OCI-LY1 (cell line): ENCODE data around the gene PBX1.

ENCODE experiments used
- H2AFZ ChIP-seq: fragments of 200-600 bp; sonication (generic), shearing (Covaris generic); 2 replicates; pipeline ENCODE4 v1.6.0; 2014; ENCODE audit warnings: antibody characterized with exemption, mild to moderate bottlenecking, low read length
- H3F3A ChIP-seq: fragments of 200-600 bp; sonication (generic), shearing (Covaris generic); 2 replicates; pipeline ENCODE4 v1.6.0; 2014; ENCODE audit warnings: mild to moderate bottlenecking, antibody characterized with exemption, low read length, moderate library complexity; ENCODE audit not compliant: insufficient read depth
- H3K27ac ChIP-seq: fragments of 200-600 bp; sonication (generic); 2 replicates; pipeline ENCODE4 v1.5.1; 2014; ENCODE audit warnings: low read length, mixed run types, mild to moderate bottlenecking, low read depth; ENCODE audit not compliant: poor library complexity, severe bottlenecking
- H3K27me3 ChIP-seq: fragments of 200-600 bp; sonication (generic); 2 replicates; pipeline ENCODE4 v1.6.0; 2014; ENCODE audit warnings: antibody characterized with exemption, mild to moderate bottlenecking, low read length, moderate library complexity; ENCODE audit not compliant: insufficient read depth
- H3K36me3 ChIP-seq: fragments of 200-600 bp; sonication (generic); 2 replicates; pipeline ENCODE4 v1.6.1; 2014; ENCODE audit warnings: mild to moderate bottlenecking, antibody characterized with exemption, low read length, moderate library complexity, mixed read lengths; ENCODE audit not compliant: insufficient read depth
- H3K4me1 ChIP-seq: fragments of 200-600 bp; sonication (generic); 2 replicates; pipeline ENCODE4 v1.5.1; 2014; ENCODE audit warnings: mild to moderate bottlenecking, low read length, moderate library complexity; ENCODE audit not compliant: insufficient read depth, severe bottlenecking
- H3K4me2 ChIP-seq: fragments of 200-600 bp; sonication (generic), shearing (Covaris generic); 2 replicates; pipeline ENCODE4 v1.6.1; 2014; ENCODE audit warnings: low read length
- H3K4me3 ChIP-seq: fragments of 200-600 bp; sonication (generic); 2 replicates; pipeline ENCODE4 v1.5.1; 2014; ENCODE audit warnings: low read length, low read depth, mild to moderate bottlenecking, mixed read lengths; ENCODE audit not compliant: poor library complexity, severe bottlenecking
- H3K79me2 ChIP-seq: fragments of 200-600 bp; shearing (Covaris generic); 2 replicates; pipeline ENCODE4 v1.6.1; 2016; ENCODE audit warnings: mixed run types, low read length, mixed read lengths; ENCODE audit not compliant: insufficient read depth
- H3K9ac ChIP-seq: fragments of 200-600 bp; sonication (generic), shearing (Covaris generic); 2 replicates; pipeline ENCODE4 v1.6.1; 2014; ENCODE audit warnings: mild to moderate bottlenecking, low read length, mixed read lengths
- H3K9me2 ChIP-seq: fragments of 200-600 bp; sonication (generic), shearing (Covaris generic); 2 replicates; pipeline ENCODE4 v1.6.1; 2014; ENCODE audit warnings: low read depth, mild to moderate bottlenecking, low read length, mixed read lengths
- H3K9me3 ChIP-seq: fragments of 200-600 bp; shearing (Covaris generic); 2 replicates; pipeline ENCODE4 v1.6.1; 2014; ENCODE audit warnings: low read length, mixed read lengths
- H4K20me1 ChIP-seq: fragments of 200-600 bp; sonication (generic), shearing (Covaris generic); 2 replicates; pipeline ENCODE4 v1.6.0; 2016; ENCODE audit warnings: mild to moderate bottlenecking, low read length; ENCODE audit not compliant: insufficient read depth
- CTCF ChIP-seq: fragments of 200-600 bp; sonication (generic), shearing (Covaris generic); IDR thresholded peaks from 2 replicates; pipeline ENCODE4 v1.5.1; 2017; ENCODE audit warnings: mild to moderate bottlenecking, antibody characterized with exemption, low read length, moderate library complexity, mixed read lengths
- EZH2 ChIP-seq: fragments of 200-600 bp; sonication (generic), shearing (Covaris generic); IDR thresholded peaks from 2 replicates; pipeline ENCODE4 v1.8.0; 2017; ENCODE audit warnings: borderline replicate concordance, mixed run types, mild to moderate bottlenecking, antibody characterized with exemption, low read length, moderate library complexity, mixed read lengths

Gene PBX1

GRCh38 chr1:164633997-164634396 is 75.0 kb downstream of the PBX1 start:
- no peak overlapping the region for H3K4me2 ChIP-seq

GRCh38 chr1:164635059-164635802 is 76.2 kb downstream of the PBX1 start:
- H3K4me3 ChIP-seq, result no peak overlapping the region

More at GRCh38 chr1:164633997-164634396, 75.0 kb downstream of the PBX1 start:
- no peaks in the 10 kb centered on the region for H4K20me1 ChIP-seq
- H3K9me3 ChIP-seq, result no peaks in the 10 kb centered on the region
- no peak overlapping the region for H2AFZ ChIP-seq
- no peak overlapping the region for H3K27ac ChIP-seq
- no peaks in the 10 kb centered on the region for H3K9me2 ChIP-seq
- H3K79me2 ChIP-seq, result no peaks in the 10 kb centered on the region
- no peak overlapping the region for H3K4me3 ChIP-seq
- no peaks in the 10 kb centered on the region for H3F3A ChIP-seq
- H3K36me3 ChIP-seq, result no peaks in the 10 kb centered on the region
- H3K4me1 ChIP-seq, result no peaks in the 10 kb centered on the region
- H3K9ac ChIP-seq, result no peak overlapping the region
- H3K27me3 ChIP-seq, result no peaks in the 10 kb centered on the region
- TF ChIP-seq CTCF (no peak), EZH2 (no peak)

GRCh38 chr1:164635803-164636731 is 77.1 kb downstream of the PBX1 start:
- Histone ChIP-seq H2AFZ (no peak overlapping the region), H3K27me3 (no peaks in the 10 kb centered on the region), H3K9ac (no peak overlapping the region), H3K4me3 (no peak overlapping the region), H3K9me2 (no peaks in the 10 kb centered on the region), H4K20me1 (no peaks in the 10 kb centered on the region), H3K4me2 (no peak overlapping the region), H3F3A (no peaks in the 10 kb centered on the region), H3K27ac (no peak overlapping the region), H3K4me1 (no peaks in the 10 kb centered on the region), H3K79me2 (no peaks in the 10 kb centered on the region), H3K36me3 (no peaks in the 10 kb centered on the region), H3K9me3 (no peaks in the 10 kb centered on the region)
- TF ChIP-seq CTCF (no peak), EZH2 (no peak)

More at GRCh38 chr1:164635059-164635802, 76.2 kb downstream of the PBX1 start:
- H3K9ac ChIP-seq, result no peak overlapping the region
- H4K20me1 ChIP-seq, result no peaks in the 10 kb centered on the region
- no peaks in the 10 kb centered on the region for H3K27me3 ChIP-seq
- no peaks in the 10 kb centered on the region for H3K79me2 ChIP-seq
- no peak for TF ChIP-seq CTCF
- TF ChIP-seq EZH2, result no peak
- no peak overlapping the region for H2AFZ ChIP-seq
- no peaks in the 10 kb centered on the region for H3F3A ChIP-seq
- no peaks in the 10 kb centered on the region for H3K9me2 ChIP-seq
- H3K27ac ChIP-seq, result no peak overlapping the region
- H3K36me3 ChIP-seq, result no peaks in the 10 kb centered on the region
- H3K9me3 ChIP-seq, result no peaks in the 10 kb centered on the region
- no peaks in the 10 kb centered on the region for H3K4me1 ChIP-seq
- no peak overlapping the region for H3K4me2 ChIP-seq
